Measurements from ENCODE around the gene ZNF324B. TPM values are rescaled to one million over a fixed set of nuclear protein-coding genes. Genes with fewer than 3 reads are reported as not detected.

Gene ZNF324B
- total and polyA plus RNA-seq, 2 donors (not counting 1 experiment from before 2014, with no cell fraction given): 5.6 to 17.4 TPM

DNA sequence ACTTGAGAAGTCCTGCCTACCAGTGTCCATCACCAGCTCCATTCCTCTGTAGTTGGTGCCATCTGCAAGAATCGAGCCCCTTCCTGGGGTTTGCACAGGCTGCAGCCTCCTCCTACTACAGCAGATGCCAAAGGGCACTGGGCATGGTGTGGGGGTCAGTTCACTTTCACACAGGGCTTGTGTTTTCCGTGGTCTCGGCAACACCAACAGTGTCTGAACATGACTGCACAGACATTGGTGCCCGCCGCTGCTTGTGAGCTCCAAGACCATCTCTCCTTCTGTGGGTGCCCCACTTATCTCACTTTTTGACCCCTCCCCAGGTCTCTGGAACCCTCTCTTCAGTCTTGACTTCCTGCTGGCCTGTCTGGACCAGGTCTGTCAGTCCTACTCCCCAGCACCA lies 40.0 kb downstream of the ZNF324B start:
- no peaks in the 10 kb centered on the region for H3K9me3 Mint-ChIP-seq (ENCODE audit: insufficient read depth)

DNA sequence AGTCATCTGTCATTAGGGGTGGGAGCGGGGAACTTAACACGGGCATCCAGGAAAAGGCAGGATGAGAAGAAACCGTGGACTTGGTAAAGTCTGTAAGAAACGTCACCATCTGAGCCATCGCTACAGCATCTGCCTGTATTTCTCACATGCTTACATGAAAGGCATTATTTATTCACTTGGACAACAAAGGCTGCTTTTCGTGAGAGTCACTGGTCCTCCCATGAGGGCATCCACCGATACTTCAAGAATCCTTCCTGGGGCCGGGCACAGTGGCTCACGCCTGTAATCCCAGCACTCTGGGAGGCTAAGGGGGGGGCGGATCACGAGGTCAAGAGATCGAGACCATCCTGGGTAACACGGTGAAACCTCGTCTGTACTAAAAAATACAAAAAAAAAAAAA lies 40.8 kb downstream of the ZNF324B start:
- no peak for DNase-seq

More for the DNA sequence above, 40.0 kb downstream of the ZNF324B start:
- Mint-ChIP-seq H3K4me3 (no peak overlapping the region), H3K27me3 (no peaks in the 10 kb centered on the region), H3K27ac (no peak overlapping the region), H3K4me1 (no peaks in the 10 kb centered on the region)
- Histone ChIP-seq H3K4me1 (ENCODE audit: control insufficient read depth in 2 of 2, insufficient read depth in 2 of 2, low read length in 2 of 2) (no peaks in the 10 kb centered on the region), H3K9ac (ENCODE audit: low read length) (no peak overlapping the region), H3K79me2 (ENCODE audit: control insufficient read depth, insufficient read depth, low read length) (no peaks in the 10 kb centered on the region), H3K27ac (ENCODE audit: low read length in 2 of 2) (no peak overlapping the region), H4K20me1 (ENCODE audit: control insufficient read depth, insufficient read depth, low read length, poor library complexity, severe bottlenecking) (no peaks in the 10 kb centered on the region), H3K4me3 (ENCODE audit: control extremely low read depth in 1 of 5, extremely low read depth in 1 of 5, insufficient read depth in 1 of 5, low read depth in 2 of 5, low read length in 4 of 5) (no peak overlapping the region), H2AFZ (ENCODE audit: insufficient read depth, low read depth, low read length, poor library complexity, severe bottlenecking) (no peak overlapping the region), H3K9me3 (ENCODE audit: control extremely low read depth in 1 of 3, control insufficient read depth in 2 of 3, insufficient read depth in 1 of 3, low read length in 2 of 3) (no peaks in the 10 kb centered on the region), H3K4me2 (replicated peaks; ENCODE audit: low read depth, low read length, poor library complexity, severe bottlenecking) (no peak overlapping the region), H3K36me3 (replicated peaks in 1 of 2; ENCODE audit: control extremely low read depth in 1 of 2, control insufficient read depth in 1 of 2, extremely low read depth in 1 of 2, insufficient read depth in 2 of 2, low read length in 1 of 2) (no peaks in the 10 kb centered on the region), H3K27me3 (replicated peaks in 1 of 4; ENCODE audit: control extremely low read depth in 1 of 4, control insufficient read depth in 3 of 4, insufficient read depth in 4 of 4, low read length in 3 of 4) (no peaks in the 10 kb centered on the region)
- no peak for DNase-seq
- POLR2A ChIA-PET: no interaction called here
- WGBS (ENCODE audit: insufficient coverage): 95% methylated on average over 4 of the region's 5 CpGs
- CTCF ChIA-PET: no interaction called here
- ATAC-seq (ENCODE audit: low read depth): no peak
- intact Hi-C loops (cut with micrococcal nuclease): no loop called here
- no peak for TF ChIP-seq EZH2 (IDR thresholded peaks at IDR 0.05; ENCODE audit: borderline replicate concordance, insufficient read depth, low read depth, low read length, poor library complexity, severe bottlenecking)
- TF ChIP-seq, protein P1, sequence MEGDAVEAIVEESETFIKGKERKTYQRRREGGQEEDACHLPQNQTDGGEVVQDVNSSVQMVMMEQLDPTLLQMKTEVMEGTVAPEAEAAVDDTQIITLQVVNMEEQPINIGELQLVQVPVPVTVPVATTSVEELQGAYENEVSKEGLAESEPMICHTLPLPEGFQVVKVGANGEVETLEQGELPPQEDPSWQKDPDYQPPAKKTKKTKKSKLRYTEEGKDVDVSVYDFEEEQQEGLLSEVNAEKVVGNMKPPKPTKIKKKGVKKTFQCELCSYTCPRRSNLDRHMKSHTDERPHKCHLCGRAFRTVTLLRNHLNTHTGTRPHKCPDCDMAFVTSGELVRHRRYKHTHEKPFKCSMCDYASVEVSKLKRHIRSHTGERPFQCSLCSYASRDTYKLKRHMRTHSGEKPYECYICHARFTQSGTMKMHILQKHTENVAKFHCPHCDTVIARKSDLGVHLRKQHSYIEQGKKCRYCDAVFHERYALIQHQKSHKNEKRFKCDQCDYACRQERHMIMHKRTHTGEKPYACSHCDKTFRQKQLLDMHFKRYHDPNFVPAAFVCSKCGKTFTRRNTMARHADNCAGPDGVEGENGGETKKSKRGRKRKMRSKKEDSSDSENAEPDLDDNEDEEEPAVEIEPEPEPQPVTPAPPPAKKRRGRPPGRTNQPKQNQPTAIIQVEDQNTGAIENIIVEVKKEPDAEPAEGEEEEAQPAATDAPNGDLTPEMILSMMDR (IDR thresholded peaks at IDR 0.05): no peak

More for the DNA sequence above, 40.8 kb downstream of the ZNF324B start:
- Histone ChIP-seq H3K4me2 (replicated peaks; ENCODE audit: low read depth, low read length, poor library complexity, severe bottlenecking) (no peak overlapping the region), H2AFZ (ENCODE audit: insufficient read depth, low read depth, low read length, poor library complexity, severe bottlenecking) (no peak overlapping the region), H3K36me3 (replicated peaks in 1 of 2; ENCODE audit: control extremely low read depth in 1 of 2, control insufficient read depth in 1 of 2, extremely low read depth in 1 of 2, insufficient read depth in 2 of 2, low read length in 1 of 2) (no peaks in the 10 kb centered on the region), H3K27ac (ENCODE audit: low read length in 2 of 2) (no peak overlapping the region), H3K9ac (ENCODE audit: low read length) (no peak overlapping the region), H3K9me3 (ENCODE audit: control extremely low read depth in 1 of 3, control insufficient read depth in 2 of 3, insufficient read depth in 1 of 3, low read length in 2 of 3) (no peaks in the 10 kb centered on the region), H3K4me1 (ENCODE audit: control insufficient read depth in 2 of 2, insufficient read depth in 2 of 2, low read length in 2 of 2) (no peaks in the 10 kb centered on the region), H3K79me2 (ENCODE audit: control insufficient read depth, insufficient read depth, low read length) (no peaks in the 10 kb centered on the region), H3K27me3 (replicated peaks in 1 of 4; ENCODE audit: control extremely low read depth in 1 of 4, control insufficient read depth in 3 of 4, insufficient read depth in 4 of 4, low read length in 3 of 4) (no peaks in the 10 kb centered on the region), H3K4me3 (ENCODE audit: control extremely low read depth in 1 of 5, extremely low read depth in 1 of 5, insufficient read depth in 1 of 5, low read depth in 2 of 5, low read length in 4 of 5) (no peak overlapping the region), H4K20me1 (ENCODE audit: control insufficient read depth, insufficient read depth, low read length, poor library complexity, severe bottlenecking) (no peaks in the 10 kb centered on the region)
- WGBS (ENCODE audit: insufficient coverage): 94% methylated on average over 8 of the region's 14 CpGs
- no peaks in the 10 kb centered on the region for H3K4me1 Mint-ChIP-seq
- CTCF ChIA-PET: interaction anchor here (0.5 kb wide), 1 partner anchor 34 kb away, joined by 4 read pairs; no protein-coding TSS in a partner anchor
- no peak overlapping the region for H3K4me3 Mint-ChIP-seq
- no peak for TF ChIP-seq EZH2 (IDR thresholded peaks at IDR 0.05; ENCODE audit: borderline replicate concordance, insufficient read depth, low read depth, low read length, poor library complexity, severe bottlenecking)
- TF ChIP-seq, protein P1 (IDR thresholded peaks at IDR 0.05): no peak
- ATAC-seq (ENCODE audit: low read depth): no peak
- intact Hi-C loops (cut with micrococcal nuclease): no loop called here
- no peaks in the 10 kb centered on the region for H3K27me3 Mint-ChIP-seq
- no peak overlapping the region for H3K27ac Mint-ChIP-seq
- no peaks in the 10 kb centered on the region for H3K9me3 Mint-ChIP-seq (ENCODE audit: insufficient read depth)
- POLR2A ChIA-PET: no interaction called here

Measured in B cell (primary cell).